H1 (cell line): ENCODE data around the gene PHACTR1. TPM values are rescaled to one million over a fixed set of nuclear protein-coding genes. Genes with fewer than 3 reads are reported as not detected.

Experiments used
- CTCF ChIA-PET: fragments of 300-600 bp; sonication (Branson Sonifier 250); formaldehyde crosslinking; loops from one replicate; lab custom pipeline; 2021; ENCODE audit not compliant: partially characterized antibody; lab: Charles Lee
- POLR2A ChIA-PET: fragments of 300-600 bp; sonication (Branson Sonifier 250); formaldehyde crosslinking; loops from one replicate; lab custom pipeline; 2021; ENCODE audit warnings: inconsistent platforms; ENCODE audit not compliant: partially characterized antibody; lab: Charles Lee
- DNase-seq, 2 experiments: peaks; one replicate each; pipeline versions ENCODE4 v3.0.0 to v3.0.0-alpha.2; 2010 to 2022; ENCODE audit warnings: low spot score in 2 of 2, low read depth in 1 of 2, mixed read lengths in 1 of 2
- FAIRE-seq: peaks from 2 replicates; lab custom pipeline; 2011; peaks lifted over from hg19 to GRCh38; lab: Jason Lieb, UNC
- H2AFZ ChIP-seq: 2 replicates; pipeline ENCODE4 v1.8.1; 2012; ENCODE audit warnings: low read length, inconsistent platforms
- H2AK5ac ChIP-seq: 2 replicates; pipeline ENCODE4 v1.6.1; 2013; ENCODE audit warnings: low read depth, low read length
- H2BK120ac ChIP-seq: replicated peaks from 2 replicates; pipeline ENCODE3; 2013; ENCODE audit warnings: low read depth, low read length, inconsistent platforms
- H2BK12ac ChIP-seq: 2 replicates; pipeline ENCODE4 v1.6.1; 2013; ENCODE audit warnings: low read depth, low read length
- H2BK15ac ChIP-seq: 2 replicates; pipeline ENCODE4 v1.6.1; 2013; ENCODE audit warnings: low read length
- H2BK20ac ChIP-seq: 2 replicates; pipeline ENCODE4 v1.6.1; 2013; ENCODE audit warnings: low read length
- H2BK5ac ChIP-seq: 2 replicates; pipeline ENCODE4 v1.6.1; 2013; ENCODE audit warnings: low read depth, low read length
- H3K14ac ChIP-seq: 2 replicates; pipeline ENCODE4 v1.6.1; 2013; ENCODE audit warnings: inconsistent platforms; ENCODE audit not compliant: insufficient read length
- H3K18ac ChIP-seq: 2 replicates; pipeline ENCODE4 v1.6.1; 2013; ENCODE audit warnings: low read length; ENCODE audit errors: extremely low read depth
- H3K23ac ChIP-seq: 2 replicates; pipeline ENCODE4 v1.6.1; 2013; ENCODE audit warnings: inconsistent platforms; ENCODE audit not compliant: insufficient read length
- H3K23me2 ChIP-seq: 2 replicates; pipeline ENCODE4 v1.6.1; 2013; ENCODE audit warnings: low read depth, low read length
- H3K27ac ChIP-seq: 2 replicates; pipeline ENCODE4 v1.6.1; 2011; ENCODE audit warnings: low read depth, low read length, inconsistent platforms
- H3K27me3 ChIP-seq, 4 experiments: replicated peaks in 1 of 4; 1 replicate in 1 of 4; 2 replicates in 3 of 4; pipeline versions ENCODE4 v1.6.1 to v1.8.1; 2011 to 2013; ENCODE audit warnings: low read length in 3 of 4, mild to moderate bottlenecking in 3 of 4, inconsistent platforms in 2 of 4, mixed read lengths in 2 of 4, moderate library complexity in 1 of 4; ENCODE audit not compliant: control insufficient read depth in 3 of 4, insufficient read depth in 3 of 4; ENCODE audit errors: extremely low read depth in 1 of 4
- H3K36me3 ChIP-seq, 4 experiments: 2 replicates each; pipeline versions ENCODE4 v1.6.1 to v1.8.1; 2011 to 2013; ENCODE audit warnings: mild to moderate bottlenecking in 4 of 4, low read length in 3 of 4, moderate library complexity in 2 of 4, control low read depth in 1 of 4, inconsistent platforms in 1 of 4; ENCODE audit not compliant: insufficient read depth in 4 of 4, control insufficient read depth in 2 of 4
- H3K4ac ChIP-seq: replicated peaks from 2 replicates; pipeline ENCODE3; 2013; ENCODE audit warnings: low read length, low read depth, mixed read lengths, inconsistent platforms; ENCODE audit not compliant: insufficient read length
- H3K4me1 ChIP-seq, 4 experiments: replicated peaks in 1 of 4; 1 replicate in 1 of 4; 2 replicates in 3 of 4; pipeline versions ENCODE4 v1.6.1 to v1.8.1; 2011 to 2013; ENCODE audit warnings: low read length in 3 of 4, inconsistent platforms in 2 of 4, mixed read lengths in 1 of 4; ENCODE audit not compliant: insufficient read depth in 4 of 4, control insufficient read depth in 3 of 4
- H3K4me2 ChIP-seq, 2 experiments: 2 replicates each; pipeline versions ENCODE4 v1.6.1 to v1.8.1; 2011 to 2013; ENCODE audit warnings: low read depth in 2 of 2, low read length in 2 of 2, control low read depth in 1 of 2, inconsistent platforms in 1 of 2, mild to moderate bottlenecking in 1 of 2; ENCODE audit not compliant: insufficient read depth in 1 of 2
- H3K4me3 ChIP-seq, 4 experiments: fragments of 200-600, 300-600 bp in 1 of 4; sonication (generic), shearing (Covaris generic), sonication (Bioruptor Twin) in 1 of 4; 2 replicates each; pipeline versions ENCODE4 v1.5.1 to v1.8.1; 2011 to 2016; ENCODE audit warnings: low read length in 4 of 4, low read depth in 3 of 4, control low read depth in 2 of 4, inconsistent platforms in 2 of 4, mild to moderate bottlenecking in 2 of 4, mixed read lengths in 1 of 4, moderate library complexity in 1 of 4; ENCODE audit not compliant: insufficient read depth in 2 of 4; ENCODE audit errors: extremely low read depth in 1 of 4
- H3K56ac ChIP-seq: replicated peaks from 2 replicates; pipeline ENCODE3; 2013; ENCODE audit warnings: low read depth, mild to moderate bottlenecking, mixed read lengths, low read length, inconsistent platforms; ENCODE audit not compliant: insufficient read length
- H3K79me1 ChIP-seq: 2 replicates; pipeline ENCODE4 v1.6.1; 2013; ENCODE audit warnings: low read depth, low read length, control low read depth
- H3K79me2 ChIP-seq, 2 experiments: 2 replicates each; pipeline versions ENCODE4 v1.6.1 to v1.8.1; 2012 to 2013; ENCODE audit warnings: low read length in 2 of 2, mild to moderate bottlenecking in 2 of 2, inconsistent platforms in 1 of 2; ENCODE audit not compliant: insufficient read depth in 2 of 2, control insufficient read depth in 1 of 2
- H3K9ac ChIP-seq, 4 experiments: replicated peaks in 1 of 4; 1 replicate in 1 of 4; 2 replicates in 3 of 4; pipeline versions ENCODE4 v1.6.1 to v1.8.1; 2011 to 2013; ENCODE audit warnings: low read depth in 3 of 4, low read length in 3 of 4, control low read depth in 2 of 4, mild to moderate bottlenecking in 2 of 4, moderate library complexity in 2 of 4, inconsistent platforms in 1 of 4; ENCODE audit errors: extremely low read depth in 1 of 4
- H3K9me3 ChIP-seq, 2 experiments: 2 replicates each; pipeline versions ENCODE4 v1.6.1 to v1.8.1; 2012 to 2013; ENCODE audit warnings: mild to moderate bottlenecking in 2 of 2, moderate library complexity in 2 of 2, control low read depth in 1 of 2, inconsistent platforms in 1 of 2, low read depth in 1 of 2, low read length in 1 of 2, mixed read lengths in 1 of 2; ENCODE audit not compliant: insufficient read depth in 2 of 2
- H4K20me1 ChIP-seq, 2 experiments: replicated peaks in 1 of 2; 2 replicates each; pipeline versions ENCODE3 to v1.8.1; 2011 to 2013; ENCODE audit warnings: inconsistent platforms in 2 of 2, low read length in 2 of 2, mild to moderate bottlenecking in 1 of 2; ENCODE audit not compliant: insufficient read depth in 2 of 2, control insufficient read depth in 1 of 2
- H4K5ac ChIP-seq: 2 replicates; pipeline ENCODE4 v1.6.1; 2013; ENCODE audit warnings: low read length, low read depth, mixed read lengths, inconsistent platforms; ENCODE audit not compliant: insufficient read length
- H4K8ac ChIP-seq: 2 replicates; pipeline ENCODE4 v1.8.0; 2013; ENCODE audit warnings: mild to moderate bottlenecking, moderate library complexity, low read length, inconsistent platforms; ENCODE audit not compliant: insufficient read depth; ENCODE audit errors: extremely low read depth
- H4K91ac ChIP-seq: replicated peaks from 2 replicates; pipeline ENCODE3; 2013; ENCODE audit warnings: low read length, mixed read lengths, inconsistent platforms; ENCODE audit not compliant: insufficient read length
- ATF3 ChIP-seq: IDR thresholded peaks from 2 replicates; pipeline ENCODE4 v1.6.1; 2011; ENCODE audit warnings: low read depth, mild to moderate bottlenecking, low read length; ENCODE audit not compliant: insufficient read depth
- SUZ12 ChIP-seq: fragments of 200-600 bp; sonication (generic); IDR thresholded peaks from 2 replicates; pipeline ENCODE4 v1.6.1; 2012; ENCODE audit warnings: mild to moderate bottlenecking, inconsistent platforms, low read length, moderate library complexity, mixed read lengths
- TEAD4 ChIP-seq: IDR thresholded peaks from 2 replicates; pipeline ENCODE4 v1.6.1; 2012; ENCODE audit warnings: low read depth, low read length, inconsistent platforms, mixed read lengths
- WGBS, 2 experiments: shearing (Covaris generic) in 1 of 2; methylation state at CpG; one replicate each; pipeline versions ENCODE4 v1.1.6 to v1.1.7; 2013 to 2015; ENCODE audit warnings: low lambda C conversion rate in 2 of 2, mixed read lengths in 2 of 2, inconsistent platforms in 1 of 2, low coverage in 1 of 2, missing lambda C conversion rate in 1 of 2; ENCODE audit not compliant: insufficient replicate concordance in 2 of 2, insufficient coverage in 1 of 2, insufficient read length in 1 of 2; ENCODE audit errors: extremely low coverage in 1 of 2, missing lambda C conversion rate in 1 of 2; 5-methylcytosine and 5-hydroxymethylcytosine counted together
- polyA plus RNA-seq, 7 experiments: library from polyadenylated mRNA; depleted of rRNA in 3 of 7; stranded (reverse) in 5 of 7; unstranded in 2 of 7; fragments of >200 nt in 5 of 7; fragments of 200-250 nt in 2 of 7; gene quantifications; 1 replicate in 5 of 7; 2 replicates in 1 of 7; 4 replicates in 1 of 7; pipeline versions ENCODE4 v1.2.1 to v1.2.3, GENCODE V29; 2011 to 2013; ENCODE audit warnings: missing spikeins in 2 of 7, mixed read lengths in 2 of 7
- total RNA-seq: library from RNA; stranded (reverse); fragmentation: NEBNext Ultra II Directional; extraction: Animal tissue kit (Norgen Biotek cat#: 25700); gene quantifications from 2 replicates; pipeline ENCODE4 v1.2.1, GENCODE V29; 2021

The PHACTR1 gene
- total and polyA plus RNA-seq, 2 of the 8 experiments (the other 6 are each of a cell fraction or from before 2014, with no cell fraction given): 3.9 to 17.1 TPM

- Histone ChIP-seq H4K20me1 (no peaks in the 10 kb centered on the region), H3K9ac (no peak overlapping the region), H3K4me3 (no peak overlapping the region), H4K8ac (no peak overlapping the region), H4K91ac (no peak overlapping the region), H3K79me2 (no peaks in the 10 kb centered on the region), H2BK12ac (no peak overlapping the region), H3K27me3 (no peaks in the 10 kb centered on the region), H3K4me1 (peaks cover 0 to 4% (median 0%) of the 10 kb centered on the region in 4 experiments; a peak in 3 of 7 replicates), H3K23me2 (no peaks in the 10 kb centered on the region; the same call in 1 of the 2 replicates), H3K9me3 (no peaks in the 10 kb centered on the region), H2BK120ac (no peak overlapping the region), H3K4me2 (no peak overlapping the region), H2AFZ (no peak overlapping the region), H3K79me1 (no peaks in the 10 kb centered on the region), H3K23ac (no peak overlapping the region), H3K56ac (no peak overlapping the region), H3K27ac (no peak overlapping the region), H3K18ac (no peak overlapping the region), H2BK15ac (no peak overlapping the region), H2BK20ac (no peak overlapping the region), H2AK5ac (no peak overlapping the region), H4K5ac (no peak overlapping the region), H3K14ac (no peak overlapping the region), H2BK5ac (no peak overlapping the region), H3K36me3 (no peaks in the 10 kb centered on the region), H3K4ac (no peak overlapping the region)
- 80% methylated on average over 4 of the region's 4 CpGs; no CpG with 5 or more reads in 1 of the 2 experiments for WGBS, 2 experiments
- ChIA-PET CTCF (no interaction called here), POLR2A (no interaction called here)
- FAIRE-seq (peak; percentile 55), DNase-seq (no peak)
- TF ChIP-seq TEAD4 (0 out of 2 replicates have a peak, but pooled peaks have one; percentile 7), SUZ12 (no peak), ATF3 (no peak)
Measured at GRCh38 chr6:12776291-12776690, 59.7 kb downstream of the PHACTR1 start.
